Esophagus squamous epithelium (tissue), 5 donors: ENCODE data around the gene SIAE. TPM values are rescaled to one million over a fixed set of nuclear protein-coding genes. Genes with fewer than 3 reads are reported as not detected.
"Not testable (repeated sequence)": the region's sequence is repeated elsewhere in the genome, so short reads cannot be mapped to it uniquely, and the experiment has no call there.

Experiments used
- DNase-seq: peaks from one replicate; lab custom pipeline; 2025; lab: John Stamatoyannopoulos, UW
- H3K27ac ChIP-seq, 4 donors: fragments of 200-600 bp; sonication (generic); one replicate each; pipeline ENCODE4 v1.5.1; 2016 to 2019; ENCODE audit warnings: mild to moderate bottlenecking in 1 of 4
- H3K27me3 ChIP-seq, 4 donors: fragments of 200-600 bp; sonication (generic); 1 replicate in 3 of 4; 2 replicates in 1 of 4; pipeline versions ENCODE4 v1.5.1 to v1.6.0; 2017 to 2021; ENCODE audit warnings: antibody characterized with exemption in 1 of 4
- H3K36me3 ChIP-seq, 3 donors: fragments of 200-600 bp; sonication (generic); one replicate each; pipeline ENCODE4 v1.5.1; 2016 to 2019
- H3K4me1 ChIP-seq, 3 donors: fragments of 200-600 bp; sonication (generic); one replicate each; pipeline ENCODE4 v1.5.1; 2017 to 2019
- H3K4me3 ChIP-seq, 4 donors: fragments of 200-600 bp; sonication (generic); 1 replicate in 3 of 4; 2 replicates in 1 of 4; pipeline ENCODE4 v1.5.1; 2016 to 2019; ENCODE audit warnings: mild to moderate bottlenecking in 2 of 4, moderate library complexity in 1 of 4
- H3K9me3 ChIP-seq, 3 donors: fragments of 200-600 bp; sonication (generic); one replicate each; pipeline ENCODE4 v1.5.1; 2016 to 2019
- CTCF ChIP-seq, 6 experiments: fragments of 450-650 bp in 4 of 6; fragments of 200-600 bp in 2 of 6; sonication (generic) in 2 of 6; IDR thresholded peaks; one replicate each; pipeline ENCODE4 v1.5.1; 2016 to 2019; ENCODE audit warnings: antibody characterized with exemption in 6 of 6, mild to moderate bottlenecking in 4 of 6, moderate library complexity in 4 of 6
- POLR2A ChIP-seq, 4 donors: fragments of 450-650 bp; IDR thresholded peaks; one replicate each; pipeline ENCODE4 v1.6.1; 2017; ENCODE audit warnings: antibody characterized with exemption in 4 of 4, mild to moderate bottlenecking in 4 of 4, moderate library complexity in 3 of 4
- WGBS, 2 donors: methylation state at CpG; one replicate each; pipeline ENCODE4 v1.1.5; 2018; 5-methylcytosine and 5-hydroxymethylcytosine counted together
- intact Hi-C: fragments of 100-400 bp; cut with DNase I; formaldehyde crosslinking; loops from one replicate; pipeline ENCODE4 v1.15.0; 2022
- total RNA-seq, 4 donors: library from RNA; depleted of rRNA; stranded (reverse); fragments of >200 nt; gene quantifications; one replicate each; pipeline ENCODE4 v1.1.0, GENCODE V29; 2016
- donor health status: DM: yes; HTN: yes; CAD: no.

SIAE gene
- total RNA-seq, 4 donors from 2014 or later, result 5.7 to 19.6 (median 8.0) TPM

GRCh38 chr11:124612045-124612444 lies 61.5 kb downstream of the SIAE start:
- 44 to 62% methylated on average over 3 of the region's 3 CpGs for WGBS, 2 donors
- Histone ChIP-seq H3K4me1 (no peaks in the 10 kb centered on the region), H3K36me3 (no peaks in the 10 kb centered on the region), H3K27me3 (peaks cover 0 to 39% (median 0%) of the 10 kb centered on the region in 4 donors), H3K9me3 (no peaks in the 10 kb centered on the region), H3K4me3 (no peak overlapping the region), H3K27ac (no peak overlapping the region)
- TF ChIP-seq POLR2A (IDR thresholded peaks at IDR 0.05), result no peak
- no peak for TF ChIP-seq CTCF (IDR thresholded peaks at IDR 0.05)
- intact Hi-C loops, result no loop called here
- DNase-seq, result no peak

GRCh38 chr11:124611064-124611463 lies 62.5 kb downstream of the SIAE start, which contains the start of gene PANX3:
PANX3 (plus strand) TSS chr11:124611428; CDS start chr11:124611557, 129 bp downstream.
- Histone ChIP-seq H3K27ac (no peak within 1 kb of the TSS), H3K27me3 (peaks cover 0 to 36% (median 0%) of the 10 kb centered on the region in 4 donors), H3K4me3 (no peak within 1 kb of the TSS), H3K9me3 (no peaks in the 10 kb centered on the region), H3K4me1 (no peaks in the 10 kb centered on the region), H3K36me3 (no peaks in the 10 kb centered on the region)
- intact Hi-C loops, result no loop called here
- TF ChIP-seq CTCF (IDR thresholded peaks at IDR 0.05), result no peak
- TF ChIP-seq POLR2A (IDR thresholded peaks at IDR 0.05), result no peak
- WGBS, 2 donors, result 62 to 76% methylated on average over 4 to 5 of the region's 5 CpGs
- DNase-seq, result no peak

- WGBS, 2 donors, result 78 to 94% methylated on average over 2 of the region's 2 CpGs
- no peak overlapping the region for H3K4me3 ChIP-seq
- no peaks in the 10 kb centered on the region for H3K4me1 ChIP-seq
- no peak for TF ChIP-seq POLR2A (IDR thresholded peaks at IDR 0.05)
- TF ChIP-seq CTCF (IDR thresholded peaks at IDR 0.05), result no peak
- no peaks in the 10 kb centered on the region for H3K9me3 ChIP-seq
- no peak for DNase-seq
- H3K27ac ChIP-seq, result no peak overlapping the region
- H3K36me3 ChIP-seq, result no peaks in the 10 kb centered on the region
- peaks cover 0 to 29% (median 0%) of the 10 kb centered on the region in 4 donors for H3K27me3 ChIP-seq
- intact Hi-C loops, result no loop called here
These were observed 63.2 kb downstream of the SIAE start for GRCh38 chr11:124610295-124610694.

- DNase-seq, result no peak
- TF ChIP-seq POLR2A (IDR thresholded peaks at IDR 0.05) (no peak), CTCF (IDR thresholded peaks at IDR 0.05) (no peak)
- intact Hi-C loops, result no loop called here
These were observed 65.4 kb downstream of the SIAE start for GRCh38 chr11:124608147-124608546.

GRCh38 chr11:124605719-124606118 lies 67.8 kb downstream of the SIAE start:
- Histone ChIP-seq H3K4me3 (no peak overlapping the region), H3K36me3 (no peaks in the 10 kb centered on the region), H3K4me1 (no peaks in the 10 kb centered on the region), H3K27ac (no peak overlapping the region), H3K27me3 (no peaks in the 10 kb centered on the region), H3K9me3 (no peaks in the 10 kb centered on the region)
- DNase-seq, result no peak
- TF ChIP-seq CTCF (IDR thresholded peaks at IDR 0.05), result no peak
- no peak for TF ChIP-seq POLR2A (IDR thresholded peaks at IDR 0.05)
- intact Hi-C loops, result no loop called here
- 76 to 84% methylated on average over 3 of the region's 3 CpGs for WGBS, 2 donors

More at GRCh38 chr11:124608147-124608546, 65.4 kb downstream of the SIAE start:
- Histone ChIP-seq H3K27me3 (peaks cover 0 to 8% (median 0%) of the 10 kb centered on the region in 4 donors), H3K4me1 (no peaks in the 10 kb centered on the region), H3K9me3 (no peaks in the 10 kb centered on the region), H3K27ac (no peak overlapping the region), H3K36me3 (no peaks in the 10 kb centered on the region), H3K4me3 (no peak overlapping the region)

GRCh38 chr11:124602723-124603122 lies 70.8 kb downstream of the SIAE start:
- H3K27me3 ChIP-seq, H3K9me3 ChIP-seq, intact Hi-C loops, H3K36me3 ChIP-seq, DNase-seq, H3K27ac ChIP-seq, H3K4me1 ChIP-seq, H3K4me3 ChIP-seq: not testable (repeated sequence)
- WGBS, 2 donors, result 52 to 68% methylated on average over 3 of the region's 3 CpGs
